Right atrium auricular region (tissue), 2 donors: Measurements from ENCODE around the gene PCLAF. TPM values are rescaled to one million over a fixed set of nuclear protein-coding genes. Genes with fewer than 3 reads are reported as not detected.
A peak's percentile ranks its signal among the peaks of the same experiment; 100 is the strongest.
"Not testable (repeated sequence)": the region's sequence is repeated elsewhere in the genome, so short reads cannot be mapped to it uniquely, and the experiment has no call there.

Source experiments
- DNase-seq: peaks from one replicate; pipeline ENCODE4 v3.0.0-alpha.2; 2019; ENCODE audit warnings: low spot score
- H3K27ac ChIP-seq, 2 donors: fragments of 200-600 bp; sonication (generic); 1 replicate in 1 of 2; 2 replicates in 1 of 2; pipeline ENCODE4 v1.5.1; 2016 to 2019
- H3K27me3 ChIP-seq, 2 donors: fragments of 200-600 bp; sonication (generic); one replicate each; pipeline versions ENCODE4 v1.5.1 to v1.6.0; 2017 to 2019
- H3K36me3 ChIP-seq: fragments of 200-600 bp; sonication (generic); one replicate; pipeline ENCODE4 v1.5.1; 2016
- H3K4me1 ChIP-seq, 2 donors: fragments of 200-600 bp; sonication (generic); one replicate each; pipeline versions ENCODE4 v1.5.1 to v1.6.0; 2017 to 2019
- H3K4me3 ChIP-seq, 2 donors: fragments of 200-600 bp; sonication (generic); 1 replicate in 1 of 2; 2 replicates in 1 of 2; pipeline ENCODE4 v1.5.1; 2017 to 2019; ENCODE audit warnings: mild to moderate bottlenecking in 1 of 2, moderate library complexity in 1 of 2
- H3K9me3 ChIP-seq, 2 donors: fragments of 200-600 bp; sonication (generic); one replicate each; pipeline ENCODE4 v1.5.1; 2019
- total RNA-seq, 2 donors: library from RNA; depleted of rRNA; stranded (reverse); fragments of >200 nt; gene quantifications; one replicate each; pipeline ENCODE4 v1.1.0, GENCODE V29; 2016
- TF ChIP-seq, protein P1 (sequence below), 2 donors: fragments of 200-600 bp; sonication (generic); IDR thresholded peaks; one replicate each; pipeline ENCODE4 v1.5.1; 2019; ENCODE audit warnings: antibody characterized with exemption in 2 of 2

Gene PCLAF
- total RNA-seq, 2 donors from 2014 or later = not detected

DNA sequence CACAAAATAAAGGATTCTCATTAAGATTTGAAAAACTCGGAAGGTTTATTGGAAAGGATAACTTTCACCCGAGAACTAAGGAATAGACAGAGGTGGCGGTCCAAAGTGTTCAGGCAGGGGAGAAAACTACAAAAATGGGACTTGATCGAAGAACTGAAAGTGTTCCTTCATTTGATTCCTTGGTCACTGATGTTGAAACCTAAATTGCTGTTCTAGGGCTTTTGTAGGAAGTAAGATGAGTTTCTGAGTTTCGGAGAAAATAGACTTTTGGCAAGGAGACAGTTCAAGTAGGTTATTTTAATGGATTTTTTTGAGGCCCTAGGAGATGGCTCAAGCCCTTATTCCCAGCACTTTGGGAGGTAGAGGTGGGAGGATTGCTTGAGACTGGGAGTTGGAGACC, 7.8 kb upstream of the PCLAF start:
- Histone ChIP-seq H3K4me3 (no peak overlapping the region), H3K27ac (no peak overlapping the region), H3K27me3 (no peaks in the 10 kb centered on the region), H3K9me3 (no peaks in the 10 kb centered on the region), H3K36me3 (no peaks in the 10 kb centered on the region), H3K4me1 (peaks cover 0 to 15% of the 10 kb centered on the region in 2 donors)
- TF ChIP-seq, protein P1, sequence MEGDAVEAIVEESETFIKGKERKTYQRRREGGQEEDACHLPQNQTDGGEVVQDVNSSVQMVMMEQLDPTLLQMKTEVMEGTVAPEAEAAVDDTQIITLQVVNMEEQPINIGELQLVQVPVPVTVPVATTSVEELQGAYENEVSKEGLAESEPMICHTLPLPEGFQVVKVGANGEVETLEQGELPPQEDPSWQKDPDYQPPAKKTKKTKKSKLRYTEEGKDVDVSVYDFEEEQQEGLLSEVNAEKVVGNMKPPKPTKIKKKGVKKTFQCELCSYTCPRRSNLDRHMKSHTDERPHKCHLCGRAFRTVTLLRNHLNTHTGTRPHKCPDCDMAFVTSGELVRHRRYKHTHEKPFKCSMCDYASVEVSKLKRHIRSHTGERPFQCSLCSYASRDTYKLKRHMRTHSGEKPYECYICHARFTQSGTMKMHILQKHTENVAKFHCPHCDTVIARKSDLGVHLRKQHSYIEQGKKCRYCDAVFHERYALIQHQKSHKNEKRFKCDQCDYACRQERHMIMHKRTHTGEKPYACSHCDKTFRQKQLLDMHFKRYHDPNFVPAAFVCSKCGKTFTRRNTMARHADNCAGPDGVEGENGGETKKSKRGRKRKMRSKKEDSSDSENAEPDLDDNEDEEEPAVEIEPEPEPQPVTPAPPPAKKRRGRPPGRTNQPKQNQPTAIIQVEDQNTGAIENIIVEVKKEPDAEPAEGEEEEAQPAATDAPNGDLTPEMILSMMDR (IDR thresholded peaks at IDR 0.05) = no peak
- DNase-seq = no peak

DNA sequence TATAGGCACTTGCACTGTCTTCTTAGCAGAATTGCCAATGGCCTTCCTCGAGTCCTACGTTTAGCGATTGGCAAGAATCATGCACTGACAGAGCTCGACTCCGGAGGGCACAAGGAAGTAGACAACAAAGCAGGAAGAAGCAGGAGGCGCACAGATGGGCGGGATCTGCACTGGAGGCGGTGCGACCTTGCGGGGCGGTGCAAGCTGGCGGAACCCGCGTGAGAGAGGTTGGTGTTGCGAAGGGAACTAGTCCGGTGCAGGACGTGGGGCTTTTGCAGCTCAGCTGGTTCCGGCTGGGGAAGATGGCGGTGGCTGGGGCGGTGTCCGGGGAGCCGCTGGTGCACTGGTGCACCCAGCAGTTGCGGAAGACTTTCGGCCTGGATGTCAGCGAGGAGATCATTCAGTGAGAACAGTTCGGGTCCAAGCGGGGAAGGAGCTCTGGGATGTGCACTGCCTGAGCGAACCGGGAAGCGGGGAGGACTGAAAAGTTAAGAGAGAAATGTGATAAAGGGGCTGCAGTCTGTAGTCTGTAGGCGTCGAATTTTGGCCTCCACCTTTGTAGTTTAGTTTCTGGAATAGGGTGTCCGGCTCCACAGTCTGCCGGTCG, 6.4 kb upstream of the PCLAF start, which contains the start of gene TRIP4:
TRIP4 (plus strand) TSS at position 275 of the 607 bp plus-strand sequence; CDS start at position 303, 28 bp downstream.
- no peaks in the 10 kb centered on the region for H3K9me3 ChIP-seq
- H3K27ac ChIP-seq = peak within 1 kb of the TSS; percentile 58 to 74
- no peaks in the 10 kb centered on the region for H3K36me3 ChIP-seq
- TF ChIP-seq, protein P1 (IDR thresholded peaks at IDR 0.05) = no peak
- H3K27me3 ChIP-seq = no peaks in the 10 kb centered on the region
- H3K4me3 ChIP-seq = peak within 1 kb of the TSS; percentile 81 to 92
- H3K4me1 ChIP-seq = peaks cover 0 to 15% of the 10 kb centered on the region in 2 donors
- peak; percentile 96 for DNase-seq

DNA sequence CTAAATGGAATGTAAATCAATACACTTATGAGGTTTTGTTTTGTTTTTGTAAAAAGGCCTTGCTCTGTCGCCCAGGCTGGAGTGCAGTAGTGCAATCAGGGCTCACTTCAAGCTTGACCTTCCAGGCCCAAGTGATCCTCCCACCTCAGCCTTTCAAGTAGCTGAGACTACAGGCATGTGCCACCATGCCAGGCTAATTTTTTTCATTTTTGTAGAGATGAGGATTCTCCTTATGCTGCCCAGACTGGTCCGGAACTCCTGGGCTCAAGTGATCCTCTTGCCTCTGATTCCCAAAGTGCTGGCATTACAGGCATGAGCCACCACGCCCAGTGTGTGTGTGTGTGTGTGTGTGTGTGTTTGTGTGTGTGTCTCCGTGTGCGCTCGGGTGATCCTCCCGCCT, 5.0 kb upstream of the PCLAF start:
- H3K4me3 ChIP-seq = no peak overlapping the region
- H3K36me3 ChIP-seq = no peaks in the 10 kb centered on the region
- no peaks in the 10 kb centered on the region for H3K27me3 ChIP-seq
- H3K4me1 ChIP-seq = peaks cover 0 to 20% of the 10 kb centered on the region in 2 donors
- H3K9me3 ChIP-seq = no peaks in the 10 kb centered on the region
- no peak overlapping the region for H3K27ac ChIP-seq
- TF ChIP-seq, protein P1 (IDR thresholded peaks at IDR 0.05) = no peak
- DNase-seq = no peak

DNA sequence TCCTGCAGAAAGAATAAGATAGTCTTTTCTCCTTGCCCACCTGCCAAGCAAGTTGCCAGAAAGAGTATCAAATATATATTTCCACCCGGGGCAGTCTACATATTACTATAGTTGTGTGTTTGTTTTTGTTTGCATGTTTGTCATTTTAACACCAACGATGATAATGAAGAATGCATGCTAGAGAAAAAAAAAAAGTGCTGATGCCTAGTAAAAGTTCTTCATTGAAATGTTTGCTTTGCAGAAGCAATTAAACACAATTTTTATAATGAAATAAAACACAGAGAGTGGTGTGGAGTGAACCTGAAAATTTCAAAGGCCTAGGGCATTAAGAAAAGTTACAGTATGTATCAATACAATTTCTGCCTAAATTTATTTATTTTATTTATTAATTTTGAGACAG, 2.5 kb upstream of the PCLAF start:
- Histone ChIP-seq H3K27me3 (no peaks in the 10 kb centered on the region), H3K27ac (no peak overlapping the region), H3K4me1 (peaks cover 0 to 21% of the 10 kb centered on the region in 2 donors), H3K9me3 (no peaks in the 10 kb centered on the region), H3K4me3 (no peak overlapping the region), H3K36me3 (no peaks in the 10 kb centered on the region)
- no peak for DNase-seq
- TF ChIP-seq, protein P1 (IDR thresholded peaks at IDR 0.05) = no peak

- Histone ChIP-seq H3K4me3 (peak overlapping the region; percentile 44 to 58), H3K4me1 (peaks cover 0 to 13% of the 10 kb centered on the region in 2 donors)
- not testable (repeated sequence) for H3K36me3 ChIP-seq, H3K27me3 ChIP-seq, H3K9me3 ChIP-seq, H3K27ac ChIP-seq, DNase-seq
Observed at GRCh38 chr15:64380130-64380870, 941 bp downstream of the PCLAF start.

DNA sequence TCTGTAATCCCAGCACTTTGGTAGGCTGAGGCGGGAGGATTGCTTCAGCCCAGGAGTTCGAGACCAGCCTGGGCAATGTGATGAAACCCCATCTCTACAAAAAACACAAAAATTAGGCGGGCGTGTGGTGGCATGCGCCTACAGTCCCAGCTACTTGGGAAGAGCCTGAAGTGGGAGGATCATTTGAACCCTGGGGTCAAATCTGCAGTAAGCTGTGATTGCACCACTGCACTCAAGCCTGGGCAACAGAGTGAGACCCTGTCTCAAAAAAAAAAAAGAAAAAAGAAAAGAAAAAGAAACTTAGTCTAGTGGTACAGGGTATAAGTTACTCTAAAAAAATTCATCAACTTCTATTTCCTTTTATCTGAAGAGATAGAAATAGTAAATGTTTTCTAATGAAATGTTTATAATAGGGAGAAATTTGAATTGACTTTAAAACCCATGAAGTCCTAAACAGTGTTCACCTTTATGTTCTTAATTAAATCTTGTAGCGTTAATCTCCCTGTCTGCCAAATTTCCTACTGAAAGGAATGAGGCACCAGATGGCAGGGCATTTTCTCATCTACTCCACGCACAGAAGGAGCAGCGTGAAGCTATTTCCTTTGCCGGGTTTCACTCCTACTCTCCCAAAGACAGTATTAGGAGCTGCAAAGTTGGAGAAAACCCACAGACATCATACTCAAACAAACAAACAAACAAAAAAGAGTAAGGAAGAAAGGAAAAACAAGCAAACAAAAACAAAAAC, 1.9 kb downstream of the PCLAF start:
- TF ChIP-seq, protein P1 (IDR thresholded peaks at IDR 0.05) = no peak
- H3K9me3 ChIP-seq = no peaks in the 10 kb centered on the region
- no peak overlapping the region for H3K27ac ChIP-seq
- H3K36me3 ChIP-seq = no peaks in the 10 kb centered on the region
- H3K4me3 ChIP-seq = no peak overlapping the region
- H3K4me1 ChIP-seq = peaks cover 0 to 13% of the 10 kb centered on the region in 2 donors
- DNase-seq = no peak
- no peaks in the 10 kb centered on the region for H3K27me3 ChIP-seq
